Activated naive CD8-positive, alpha-beta T cell (primary cell): ENCODE measurements around the gene OR13J1.

Source experiments
- H3K27ac Mint-ChIP-seq: one replicate; pipeline ENCODE4 v1.8.0; 2021; ENCODE audit warnings: mixed read lengths
- H3K27me3 Mint-ChIP-seq: one replicate; pipeline ENCODE4 v1.8.0; 2021; ENCODE audit warnings: mixed read lengths
- H3K36me3 Mint-ChIP-seq: one replicate; pipeline ENCODE4 v1.8.0; 2021; ENCODE audit warnings: mixed read lengths
- H3K4me1 Mint-ChIP-seq: one replicate; pipeline ENCODE4 v1.8.0; 2021; ENCODE audit warnings: low read depth, mixed read lengths
- H3K4me3 Mint-ChIP-seq: one replicate; pipeline ENCODE4 v1.8.0; 2021; ENCODE audit warnings: mild to moderate bottlenecking, mixed read lengths
- H3K9me3 Mint-ChIP-seq: one replicate; pipeline ENCODE4 v1.8.0; 2021; ENCODE audit warnings: low read depth, mixed read lengths

Gene OR13J1

DNA sequence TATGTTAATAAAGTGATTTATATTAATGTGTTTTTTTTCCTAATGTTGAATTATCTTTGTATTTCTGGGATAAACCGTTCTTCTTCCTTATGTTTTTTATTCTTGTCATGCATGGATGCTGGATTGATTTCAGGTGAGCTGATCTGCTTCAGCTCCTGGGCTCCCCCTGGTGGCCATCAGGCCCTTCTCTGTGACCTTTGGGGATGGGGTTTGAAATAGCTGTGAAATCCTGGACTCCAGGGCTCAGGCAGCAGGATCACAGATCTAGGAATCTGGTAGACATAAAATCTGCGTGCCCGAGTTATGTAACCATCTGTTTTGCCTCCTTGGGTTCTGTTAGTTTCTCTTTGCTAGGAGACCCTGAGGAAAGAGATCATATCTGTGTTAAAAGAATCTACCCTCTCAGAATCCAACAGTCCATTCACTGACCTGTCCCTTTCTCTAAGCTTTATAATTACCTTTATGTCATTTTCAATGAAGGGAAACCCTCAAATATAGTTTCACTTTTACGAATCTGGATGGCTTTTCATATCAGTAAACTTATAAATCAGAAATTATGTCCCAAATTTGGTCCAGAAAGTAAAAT lies 12.2 kb upstream of the OR13J1 start:
- Mint-ChIP-seq H3K27ac (no peak overlapping the region), H3K4me3 (no peak overlapping the region), H3K9me3 (peaks cover 5% of the 10 kb centered on the region), H3K36me3 (peaks cover 8% of the 10 kb centered on the region), H3K4me1 (no peaks in the 10 kb centered on the region), H3K27me3 (peaks cover 8% of the 10 kb centered on the region)

DNA sequence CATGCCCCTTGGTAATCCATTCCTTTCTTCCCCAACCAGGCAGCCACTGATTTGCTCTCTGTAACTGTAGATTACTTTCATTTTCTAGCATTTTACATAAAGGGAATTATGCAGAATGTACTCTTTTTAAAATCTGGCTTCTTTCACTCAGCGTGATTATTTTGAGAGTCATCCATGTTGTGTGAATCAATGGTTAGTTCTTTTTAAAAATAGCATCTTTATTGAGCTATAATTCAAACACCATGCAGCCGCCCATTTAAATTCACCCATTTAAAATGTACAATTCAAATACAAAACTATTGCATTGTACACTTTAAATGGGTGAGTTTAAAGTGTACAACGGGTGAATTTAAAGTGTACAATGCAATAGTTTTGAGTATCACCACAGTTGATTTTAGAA lies 2.3 kb upstream of the OR13J1 start:
- Mint-ChIP-seq H3K27ac (no peak overlapping the region), H3K9me3 (peaks cover 9% of the 10 kb centered on the region), H3K4me1 (no peaks in the 10 kb centered on the region), H3K4me3 (no peak overlapping the region), H3K36me3 (peaks cover 6% of the 10 kb centered on the region), H3K27me3 (peaks cover 4% of the 10 kb centered on the region)

DNA sequence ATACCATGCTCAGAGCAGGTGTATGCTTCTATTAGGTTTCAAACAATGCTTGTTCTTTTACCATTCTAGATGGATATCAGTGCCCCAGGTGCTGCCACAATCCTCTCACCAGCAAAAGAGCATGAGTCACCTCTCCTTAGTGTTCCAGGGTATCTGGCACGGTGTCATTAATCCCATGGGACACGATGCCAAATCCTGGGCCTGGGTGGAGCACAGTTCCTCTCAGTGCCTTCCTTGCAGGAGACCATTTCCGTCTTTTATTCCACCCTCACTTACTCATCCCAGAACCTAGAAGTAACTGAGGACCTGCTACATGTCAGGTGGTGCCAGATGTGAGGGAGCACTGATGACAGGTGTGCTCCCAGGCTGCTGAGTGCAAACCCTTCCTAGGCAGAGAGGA lies 1.3 kb upstream of the OR13J1 start:
- Mint-ChIP-seq H3K27ac (no peak overlapping the region), H3K4me1 (no peaks in the 10 kb centered on the region), H3K36me3 (peaks cover under 1% of the 10 kb centered on the region), H3K9me3 (peaks cover 1% of the 10 kb centered on the region), H3K4me3 (no peak overlapping the region), H3K27me3 (peaks cover 5% of the 10 kb centered on the region)

DNA sequence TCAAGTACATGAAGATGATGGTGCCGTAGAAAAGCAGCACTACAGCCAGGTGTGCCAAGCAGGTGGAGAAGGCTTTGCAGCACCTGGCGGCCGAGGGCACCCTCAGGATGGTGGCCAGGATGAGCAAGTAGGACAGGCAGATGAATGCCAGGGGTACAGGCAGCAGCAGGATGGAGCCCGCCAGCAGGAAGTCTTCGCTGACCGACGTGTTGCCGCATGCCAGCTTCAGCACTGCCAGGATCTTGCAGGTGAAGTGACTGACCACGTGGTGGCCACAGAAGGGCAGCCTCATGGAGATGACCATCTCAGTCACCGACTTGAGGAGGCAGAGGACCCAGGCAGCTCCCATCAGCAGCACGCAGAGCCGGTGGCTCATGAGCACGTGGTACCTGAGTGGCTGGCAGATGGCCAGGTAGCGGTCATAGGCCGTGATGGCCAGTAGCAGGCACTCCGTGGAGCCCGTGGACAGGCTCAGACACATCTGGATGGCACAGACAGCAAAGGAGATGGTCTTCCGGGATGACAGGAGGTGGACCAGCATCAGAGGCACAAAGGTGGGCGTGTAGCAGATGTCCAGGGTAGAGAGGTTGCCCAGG lies 482 bp downstream of the OR13J1 start:
- Mint-ChIP-seq H3K36me3 (no peaks in the 10 kb centered on the region), H3K27ac (no peak overlapping the region), H3K9me3 (no peaks in the 10 kb centered on the region), H3K4me3 (no peak overlapping the region), H3K4me1 (no peaks in the 10 kb centered on the region), H3K27me3 (peaks cover 9% of the 10 kb centered on the region)

DNA sequence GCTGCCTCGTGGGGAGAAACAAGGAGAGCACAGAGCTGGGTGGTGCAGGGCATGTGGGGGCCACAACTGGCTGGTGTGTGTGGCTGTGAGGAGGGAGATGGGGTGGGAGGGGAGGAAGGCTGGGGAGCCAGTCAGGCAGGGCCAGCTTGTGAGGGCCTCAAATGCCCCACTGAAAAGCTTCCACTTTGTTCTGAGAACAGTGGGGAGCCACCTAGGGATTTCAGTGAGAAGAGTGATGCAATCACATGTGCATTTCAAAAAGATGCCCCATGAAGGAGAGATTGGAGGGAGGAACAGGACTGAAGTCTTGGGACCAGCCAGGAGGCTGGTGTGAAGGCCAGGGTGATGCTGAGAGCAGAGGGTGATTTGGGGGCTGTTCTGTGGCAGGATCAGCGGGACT lies 1.3 kb downstream of the OR13J1 start:
- Mint-ChIP-seq H3K9me3 (no peaks in the 10 kb centered on the region), H3K27ac (no peak overlapping the region)

DNA sequence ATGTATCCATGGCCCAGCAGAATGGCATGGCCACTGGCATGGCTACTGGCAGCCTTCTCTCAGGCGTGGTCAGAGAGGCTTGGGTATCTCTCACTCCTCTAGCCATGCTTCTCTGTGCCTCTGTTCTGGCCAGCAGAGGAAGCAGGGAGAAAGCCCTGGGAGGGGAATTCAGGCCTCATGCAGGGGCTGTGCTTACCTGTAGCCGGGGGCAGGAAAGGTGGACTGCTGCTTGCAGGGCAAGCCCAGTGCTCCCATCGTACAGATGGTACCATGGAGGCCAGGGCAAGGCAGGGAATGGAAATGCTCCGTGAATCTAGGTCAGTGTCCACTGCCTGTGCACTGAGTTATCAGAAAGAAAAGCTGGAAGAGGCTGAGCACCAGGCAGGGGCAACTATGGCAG lies 2.7 kb downstream of the OR13J1 start:
- Mint-ChIP-seq H3K27me3 (peaks cover 13% of the 10 kb centered on the region), H3K36me3 (no peaks in the 10 kb centered on the region), H3K27ac (no peak overlapping the region), H3K4me3 (no peak overlapping the region), H3K4me1 (no peaks in the 10 kb centered on the region), H3K9me3 (no peaks in the 10 kb centered on the region)

More for the DNA sequence above, 1.3 kb downstream of the OR13J1 start:
- Mint-ChIP-seq H3K27me3 (peaks cover 9% of the 10 kb centered on the region), H3K4me1 (no peaks in the 10 kb centered on the region), H3K4me3 (no peak overlapping the region), H3K36me3 (no peaks in the 10 kb centered on the region)

DNA sequence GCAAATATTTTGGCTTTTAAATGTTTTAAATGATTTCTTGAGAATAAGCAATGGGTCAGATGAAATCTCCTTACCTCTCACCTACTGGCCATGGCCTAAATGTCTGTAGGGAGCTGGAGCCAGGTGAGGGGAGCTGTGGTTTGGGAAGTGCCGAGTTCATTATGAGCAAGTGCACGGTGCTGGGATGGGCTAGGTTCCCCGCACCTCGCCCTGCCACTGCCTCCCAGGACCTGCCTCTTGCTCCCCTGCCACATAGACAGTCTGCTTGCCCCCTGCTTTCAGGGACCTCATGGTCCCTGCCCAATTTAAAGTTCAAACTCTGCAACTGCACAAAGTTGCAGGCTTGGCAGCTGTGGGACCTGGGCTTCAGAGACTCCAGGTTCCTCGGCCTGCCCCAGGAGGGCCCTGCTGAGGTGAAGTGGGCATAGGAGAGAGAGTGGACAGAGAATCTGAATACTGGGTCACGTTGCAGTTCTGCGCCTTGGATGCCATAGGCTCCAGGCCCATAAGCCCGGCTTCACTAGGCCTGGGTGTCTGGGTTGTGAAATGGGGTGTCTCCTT lies 5.4 kb downstream of the OR13J1 start:
- H3K9me3 Mint-ChIP-seq = no peaks in the 10 kb centered on the region
- no peaks in the 10 kb centered on the region for H3K36me3 Mint-ChIP-seq
- no peaks in the 10 kb centered on the region for H3K4me1 Mint-ChIP-seq
- H3K4me3 Mint-ChIP-seq = no peak overlapping the region
- H3K27ac Mint-ChIP-seq = no peak overlapping the region
- peaks cover 13% of the 10 kb centered on the region for H3K27me3 Mint-ChIP-seq

DNA sequence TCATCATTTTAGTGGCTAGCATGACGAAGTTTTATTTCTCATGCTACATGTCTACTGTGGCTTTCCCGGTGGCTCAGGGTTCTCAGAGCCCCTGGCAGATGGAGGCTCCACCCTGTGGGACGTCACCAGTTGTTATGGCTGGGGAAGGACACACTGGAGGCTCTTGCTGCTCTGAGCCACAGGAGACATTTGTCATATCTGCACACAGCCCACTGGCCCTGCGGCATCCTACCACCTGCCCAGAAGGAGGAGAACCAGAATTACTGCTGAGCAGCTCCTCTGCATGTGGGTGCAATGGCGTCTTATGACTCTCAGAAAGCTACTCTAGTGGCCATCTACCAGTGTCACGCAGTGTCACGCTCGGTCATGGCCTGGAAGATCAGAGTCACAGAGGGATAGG lies 6.6 kb downstream of the OR13J1 start:
- Mint-ChIP-seq H3K4me3 (no peak overlapping the region), H3K36me3 (no peaks in the 10 kb centered on the region), H3K9me3 (no peaks in the 10 kb centered on the region), H3K27me3 (peaks cover 12% of the 10 kb centered on the region), H3K27ac (no peak overlapping the region), H3K4me1 (no peaks in the 10 kb centered on the region)

DNA sequence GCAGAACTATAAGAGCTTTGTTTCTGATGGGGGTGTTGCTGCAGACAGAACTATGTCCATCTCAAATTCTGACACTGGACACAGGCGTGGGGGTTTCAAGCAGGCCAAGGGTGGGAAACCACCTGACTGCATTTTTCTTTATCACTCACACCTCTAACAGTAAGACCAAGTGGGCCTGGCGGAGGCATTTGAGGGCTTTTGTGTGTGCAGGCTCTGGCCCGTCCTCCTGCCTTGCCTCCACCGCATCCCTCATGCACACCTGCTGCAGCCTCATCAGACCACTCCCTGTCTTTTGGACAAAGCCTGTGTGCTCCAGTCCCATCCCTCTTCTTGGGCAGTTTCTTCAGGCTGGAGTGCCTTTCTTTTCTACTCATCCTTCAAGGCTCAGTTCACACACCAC lies 7.9 kb downstream of the OR13J1 start:
- Mint-ChIP-seq H3K4me1 (no peaks in the 10 kb centered on the region), H3K27ac (no peak overlapping the region), H3K27me3 (peaks cover 11% of the 10 kb centered on the region), H3K36me3 (no peaks in the 10 kb centered on the region), H3K9me3 (no peaks in the 10 kb centered on the region), H3K4me3 (no peak overlapping the region)

DNA sequence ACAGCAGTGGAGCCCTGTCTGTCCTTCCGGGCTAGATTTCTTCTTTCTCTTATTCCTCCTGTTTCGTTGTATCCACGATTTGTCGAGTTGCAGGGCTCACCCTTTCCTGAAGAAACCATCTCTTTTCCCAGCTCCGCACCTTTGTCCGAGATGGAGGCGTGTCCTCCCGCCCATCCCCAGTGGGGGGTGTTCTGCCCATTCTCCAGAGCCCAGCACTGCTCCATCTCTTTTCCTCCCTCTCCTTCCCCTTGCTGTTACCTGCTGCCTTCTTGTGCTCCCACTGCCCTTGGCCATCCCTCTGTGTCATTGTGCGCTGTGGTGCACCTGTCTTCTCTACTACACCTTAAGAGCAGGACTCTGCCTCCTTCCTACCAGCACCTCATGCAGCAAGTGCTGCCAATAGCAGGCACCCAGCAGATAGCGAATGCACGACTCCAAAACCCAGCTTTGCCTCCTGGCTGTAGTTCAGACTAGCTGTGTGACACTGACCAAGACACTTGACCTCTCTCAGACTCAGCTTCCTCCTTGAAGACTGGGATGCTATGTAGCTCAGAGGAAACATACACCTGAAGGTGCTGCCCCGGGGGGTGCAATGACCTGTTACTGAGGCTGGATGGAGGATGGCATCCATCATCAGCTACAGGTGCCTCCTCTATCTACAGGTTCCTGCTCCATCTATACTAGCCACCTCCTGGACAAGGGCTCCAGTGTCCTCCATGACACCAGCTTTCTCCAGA lies 8.9 kb downstream of the OR13J1 start:
- Mint-ChIP-seq H3K36me3 (no peaks in the 10 kb centered on the region), H3K4me1 (no peaks in the 10 kb centered on the region), H3K9me3 (no peaks in the 10 kb centered on the region), H3K27ac (no peak overlapping the region), H3K27me3 (peaks cover 9% of the 10 kb centered on the region), H3K4me3 (no peak overlapping the region)

DNA sequence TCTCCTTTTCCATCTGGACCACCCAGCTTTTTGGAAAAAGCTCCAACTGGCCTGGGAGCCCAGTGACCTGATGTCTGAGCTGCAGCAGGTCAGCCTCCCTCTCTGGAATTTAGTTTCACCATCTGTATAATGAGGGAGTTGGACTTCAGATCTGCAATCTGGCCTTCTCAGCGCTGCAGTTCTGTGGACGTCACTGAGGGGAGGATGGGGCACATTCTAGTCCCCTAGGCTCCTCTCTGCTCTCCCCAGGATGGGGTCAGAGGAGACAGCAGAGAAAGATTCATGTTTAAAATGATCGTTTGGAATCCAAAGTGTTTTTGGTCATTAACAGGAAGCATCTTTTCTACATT lies 10.2 kb downstream of the OR13J1 start:
- no peaks in the 10 kb centered on the region for H3K9me3 Mint-ChIP-seq
- no peak overlapping the region for H3K27ac Mint-ChIP-seq
- H3K36me3 Mint-ChIP-seq = no peaks in the 10 kb centered on the region
- H3K4me1 Mint-ChIP-seq = no peaks in the 10 kb centered on the region
- peaks cover 4% of the 10 kb centered on the region for H3K27me3 Mint-ChIP-seq
- no peak overlapping the region for H3K4me3 Mint-ChIP-seq

DNA sequence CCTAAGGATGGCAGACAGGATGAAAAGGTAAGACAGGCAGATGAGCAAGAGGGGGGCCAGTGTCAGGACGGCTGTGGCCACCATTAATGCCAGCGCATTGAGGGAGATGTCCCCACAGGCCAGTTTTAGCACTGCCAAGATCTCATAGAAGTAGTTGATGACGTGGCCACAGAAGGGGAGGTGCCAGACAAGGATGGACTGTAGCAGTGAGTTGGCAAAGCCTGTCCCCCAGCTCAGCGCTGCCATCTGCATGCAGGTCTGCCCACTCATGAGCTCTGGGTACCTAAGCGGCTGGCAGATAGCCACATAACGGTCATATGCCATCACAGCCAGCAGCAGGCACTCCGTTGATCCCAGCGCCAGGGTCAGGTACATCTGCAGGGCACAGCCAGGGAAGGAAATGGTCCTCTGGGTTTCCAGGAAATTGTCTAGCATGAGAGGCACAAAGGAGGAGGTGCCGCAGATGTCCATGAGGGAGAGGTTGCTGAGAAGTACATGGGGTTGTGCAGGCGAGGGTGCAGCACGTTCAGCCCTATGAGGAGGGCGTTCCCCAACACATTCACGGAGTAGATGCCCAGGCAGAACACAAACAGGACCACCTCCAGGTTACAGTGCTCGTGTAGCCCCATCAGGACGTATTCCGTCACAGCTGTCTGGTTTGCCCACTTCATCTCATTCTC lies 10.8 kb downstream of the OR13J1 start:
- H3K4me1 Mint-ChIP-seq = no peaks in the 10 kb centered on the region
- no peaks in the 10 kb centered on the region for H3K36me3 Mint-ChIP-seq
- H3K4me3 Mint-ChIP-seq = no peak overlapping the region
- peaks cover 4% of the 10 kb centered on the region for H3K27me3 Mint-ChIP-seq
- no peak overlapping the region for H3K27ac Mint-ChIP-seq
- no peaks in the 10 kb centered on the region for H3K9me3 Mint-ChIP-seq

DNA sequence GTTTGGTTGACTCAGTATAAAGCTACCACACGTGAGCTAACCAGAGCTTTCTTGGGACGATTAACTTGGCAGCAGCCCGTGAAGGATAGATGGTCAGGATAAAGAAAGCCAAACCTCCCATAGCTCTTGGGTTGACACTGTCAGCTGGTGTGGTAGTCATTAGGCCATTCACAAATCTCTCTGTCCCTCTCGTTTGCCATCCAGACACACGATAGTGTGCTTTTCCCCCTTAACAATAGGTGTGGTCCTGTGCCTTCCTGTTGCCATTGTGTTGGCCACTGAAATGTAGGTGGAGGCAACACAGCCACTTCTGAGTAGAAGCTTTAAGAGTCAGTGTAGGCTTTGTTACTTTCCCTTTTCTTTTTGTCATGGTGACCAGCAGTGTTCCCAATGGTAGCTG lies 11.7 kb downstream of the OR13J1 start:
- Mint-ChIP-seq H3K4me1 (no peaks in the 10 kb centered on the region), H3K4me3 (no peak overlapping the region), H3K27ac (no peak overlapping the region), H3K9me3 (no peaks in the 10 kb centered on the region), H3K27me3 (peaks cover 4% of the 10 kb centered on the region), H3K36me3 (no peaks in the 10 kb centered on the region)

DNA sequence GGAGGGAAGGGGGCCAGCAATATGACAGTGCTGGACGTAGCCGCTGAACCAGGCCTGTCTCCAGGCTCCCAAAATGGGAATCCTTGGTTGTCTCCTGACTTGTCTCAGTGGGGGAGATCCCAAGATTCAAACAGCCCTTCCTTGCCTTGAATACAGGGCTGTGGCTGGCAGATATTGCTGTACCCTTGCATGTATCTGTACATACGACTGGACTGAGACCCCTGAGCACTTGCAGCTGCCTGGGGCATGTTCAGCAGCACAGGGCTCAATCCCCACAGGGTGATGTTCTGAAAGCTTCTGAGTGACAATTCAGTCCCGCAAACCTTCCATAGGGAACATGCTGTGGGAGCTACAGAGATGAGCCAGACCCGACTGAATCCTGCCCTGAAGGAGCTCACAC lies 13.3 kb downstream of the OR13J1 start:
- Mint-ChIP-seq H3K36me3 (no peaks in the 10 kb centered on the region), H3K27me3 (no peaks in the 10 kb centered on the region), H3K4me3 (no peak overlapping the region), H3K4me1 (no peaks in the 10 kb centered on the region), H3K27ac (no peak overlapping the region), H3K9me3 (no peaks in the 10 kb centered on the region)

DNA sequence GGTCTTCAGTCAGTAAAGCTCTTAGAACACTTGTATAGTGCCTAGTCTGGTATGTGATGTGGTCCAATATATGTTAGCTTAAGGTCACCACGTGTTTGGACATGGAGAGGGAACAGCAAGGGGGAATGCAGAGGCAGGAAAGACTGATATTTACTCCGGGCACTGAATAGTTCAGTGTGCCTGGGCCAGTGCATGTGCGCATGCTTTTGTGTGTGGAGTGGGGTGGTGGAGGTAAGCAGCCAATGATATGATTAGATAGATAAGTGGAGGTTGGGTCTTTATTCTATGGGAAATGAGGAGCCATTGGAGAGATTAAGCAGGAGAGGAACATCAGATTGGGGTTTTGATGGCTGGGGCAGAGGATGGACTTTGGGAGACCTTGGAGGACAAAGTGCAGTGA lies 14.0 kb downstream of the OR13J1 start:
- H3K4me3 Mint-ChIP-seq = no peak overlapping the region
- H3K9me3 Mint-ChIP-seq = no peaks in the 10 kb centered on the region
- H3K27me3 Mint-ChIP-seq = no peaks in the 10 kb centered on the region
- H3K27ac Mint-ChIP-seq = no peak overlapping the region
- H3K36me3 Mint-ChIP-seq = no peaks in the 10 kb centered on the region
- H3K4me1 Mint-ChIP-seq = no peaks in the 10 kb centered on the region
